Kidney glomerular epithelial cell (primary cell): Measurements from ENCODE around the gene PRDM15.
"Not testable (repeated sequence)": the region's sequence is repeated elsewhere in the genome, so short reads cannot be mapped to it uniquely, and the experiment has no call there.

ENCODE experiments used
- DNase-seq: peaks from one replicate; lab custom pipeline; 2025; lab: John Stamatoyannopoulos, UW

The PRDM15 gene

GRCh38 chr21:41805038-41805437 lies 74.1 kb downstream of the PRDM15 start:
- no peak for DNase-seq

GRCh38 chr21:41804381-41804780 lies 74.8 kb downstream of the PRDM15 start:
- no peak for DNase-seq

GRCh38 chr21:41803316-41803715 lies 75.8 kb downstream of the PRDM15 start:
- no peak for DNase-seq

GRCh38 chr21:41802684-41803083 lies 76.5 kb downstream of the PRDM15 start:
- no peak for DNase-seq

DNA sequence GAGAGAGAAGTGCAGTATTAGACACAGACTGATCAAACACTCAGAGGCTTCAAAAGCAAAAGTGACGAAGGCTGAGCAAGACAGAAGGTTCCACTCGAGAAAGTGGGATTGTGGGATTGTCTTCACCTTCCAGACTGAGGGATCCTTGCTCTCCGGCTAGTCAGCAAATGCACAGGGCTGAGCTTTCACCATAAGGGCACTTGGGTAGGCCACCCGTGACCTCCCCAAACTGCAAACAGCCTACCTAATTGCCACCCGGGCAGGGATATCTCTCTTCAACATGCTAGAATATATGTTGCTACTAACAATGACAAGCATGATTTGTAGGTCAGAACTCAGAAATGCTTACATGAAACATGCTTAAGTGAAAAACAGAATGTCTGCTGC lies 77.0 kb downstream of the PRDM15 start:
- DNase-seq, result no peak

GRCh38 chr21:41801321-41802197 lies 77.6 kb downstream of the PRDM15 start:
- DNase-seq, result no peak

- DNase-seq, result no peak
Observed at GRCh38 chr21:41800425-41801320, 78.5 kb downstream of the PRDM15 start.

GRCh38 chr21:41799763-41800162 lies 79.4 kb downstream of the PRDM15 start:
- DNase-seq, result no peak

- DNase-seq, result no peak
Observed at GRCh38 chr21:41798326-41798725, 80.8 kb downstream of the PRDM15 start.

DNA sequence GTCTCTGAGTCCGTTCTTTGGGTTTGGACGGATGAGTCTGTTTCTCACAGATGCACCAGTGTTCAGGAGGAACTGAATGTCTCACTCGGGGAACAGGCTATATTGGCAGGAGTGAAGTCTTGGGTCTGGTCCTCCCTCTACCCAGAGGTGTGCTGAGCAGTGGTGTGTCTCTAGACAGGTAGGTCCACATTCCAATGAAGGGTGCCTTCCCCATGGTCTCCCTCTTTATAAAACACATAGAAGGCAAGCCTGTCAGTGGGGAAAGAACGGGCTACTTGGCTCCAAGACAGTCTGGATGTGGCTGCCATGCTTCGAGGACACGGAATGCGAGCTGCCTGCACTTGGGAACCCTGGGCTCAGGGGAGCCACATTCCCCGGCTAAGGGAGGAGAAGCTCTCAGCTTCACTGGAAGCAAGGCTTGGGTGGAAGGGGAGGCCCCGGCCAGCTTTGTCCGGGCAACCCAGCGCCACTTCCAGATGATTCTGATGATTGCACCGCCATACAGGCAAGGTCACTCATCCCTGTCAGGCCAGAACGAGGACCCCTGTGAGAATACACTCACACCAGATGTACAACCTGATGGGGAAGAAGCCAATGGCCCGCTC lies 82.6 kb downstream of the PRDM15 start:
- no peak for DNase-seq

- no peak for DNase-seq
Observed at GRCh38 chr21:41795726-41796125, 83.4 kb downstream of the PRDM15 start.

DNA sequence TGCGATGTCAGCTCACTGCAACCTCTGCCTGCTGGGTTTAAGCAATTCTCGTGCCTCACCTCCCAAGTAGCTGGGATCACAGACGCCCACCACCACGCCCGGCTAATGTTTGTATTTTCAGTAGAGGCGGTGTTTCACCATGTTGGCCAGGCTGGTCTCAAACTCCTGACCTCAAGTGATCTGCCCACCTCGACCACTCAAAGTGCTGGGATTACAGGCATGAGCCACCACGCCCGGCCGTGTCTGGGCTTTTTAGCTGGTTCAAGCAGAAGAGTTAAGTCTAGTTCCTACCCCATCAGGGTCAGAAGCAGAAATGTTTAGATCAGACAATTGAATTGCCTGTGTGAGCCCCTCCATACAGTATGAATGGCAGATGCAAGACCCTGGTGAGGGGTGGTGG lies 84.5 kb downstream of the PRDM15 start:
- no peak for DNase-seq

DNA sequence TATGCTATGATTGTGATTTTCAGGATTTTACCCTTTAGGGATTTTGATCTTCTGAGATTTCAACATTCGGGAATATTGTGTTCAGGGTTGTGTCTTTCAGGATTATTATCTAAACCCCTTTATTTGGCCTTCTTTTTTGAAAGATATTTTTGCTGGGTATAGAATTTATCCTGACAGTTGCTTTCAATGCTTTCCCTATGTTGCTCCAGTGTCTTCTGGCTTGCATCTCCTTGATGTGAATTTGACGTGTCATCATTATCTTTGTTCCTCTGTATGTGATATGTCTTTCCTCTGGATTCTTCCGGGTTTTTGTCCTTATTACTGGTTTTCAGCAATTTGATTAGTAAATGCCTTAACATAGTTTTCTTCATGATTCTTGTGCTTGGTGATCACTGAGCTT lies 86.4 kb downstream of the PRDM15 start:
- DNase-seq, result no peak

- no peak for DNase-seq
Observed at GRCh38 chr21:41786509-41786987, 92.6 kb downstream of the PRDM15 start.

DNA sequence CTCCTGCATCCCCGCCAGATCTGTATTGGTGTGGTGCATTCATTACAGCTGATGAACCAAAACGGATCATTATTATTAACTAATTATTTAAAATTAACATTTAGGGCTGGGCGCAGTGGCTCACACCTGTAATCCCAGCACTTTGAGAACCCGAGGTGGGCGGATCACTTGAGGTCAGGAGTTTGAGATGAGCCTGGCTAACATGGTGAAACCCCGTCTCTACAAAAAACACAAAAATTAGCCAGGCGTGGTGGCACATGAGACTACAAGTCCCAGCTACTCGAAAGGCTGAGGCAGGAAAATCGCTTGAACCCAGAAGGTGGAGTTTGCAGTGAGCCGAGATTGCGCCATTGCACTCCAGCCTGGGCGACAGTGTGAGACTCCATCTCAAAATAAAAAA lies 93.9 kb downstream of the PRDM15 start:
- not testable (repeated sequence) for DNase-seq

GRCh38 chr21:41784456-41785102 lies 94.6 kb downstream of the PRDM15 start:
- no peak for DNase-seq

GRCh38 chr21:41783476-41784180 lies 95.5 kb downstream of the PRDM15 start:
- DNase-seq, result no peak

GRCh38 chr21:41781050-41781410 lies 98.1 kb downstream of the PRDM15 start:
- DNase-seq, result no peak

DNA sequence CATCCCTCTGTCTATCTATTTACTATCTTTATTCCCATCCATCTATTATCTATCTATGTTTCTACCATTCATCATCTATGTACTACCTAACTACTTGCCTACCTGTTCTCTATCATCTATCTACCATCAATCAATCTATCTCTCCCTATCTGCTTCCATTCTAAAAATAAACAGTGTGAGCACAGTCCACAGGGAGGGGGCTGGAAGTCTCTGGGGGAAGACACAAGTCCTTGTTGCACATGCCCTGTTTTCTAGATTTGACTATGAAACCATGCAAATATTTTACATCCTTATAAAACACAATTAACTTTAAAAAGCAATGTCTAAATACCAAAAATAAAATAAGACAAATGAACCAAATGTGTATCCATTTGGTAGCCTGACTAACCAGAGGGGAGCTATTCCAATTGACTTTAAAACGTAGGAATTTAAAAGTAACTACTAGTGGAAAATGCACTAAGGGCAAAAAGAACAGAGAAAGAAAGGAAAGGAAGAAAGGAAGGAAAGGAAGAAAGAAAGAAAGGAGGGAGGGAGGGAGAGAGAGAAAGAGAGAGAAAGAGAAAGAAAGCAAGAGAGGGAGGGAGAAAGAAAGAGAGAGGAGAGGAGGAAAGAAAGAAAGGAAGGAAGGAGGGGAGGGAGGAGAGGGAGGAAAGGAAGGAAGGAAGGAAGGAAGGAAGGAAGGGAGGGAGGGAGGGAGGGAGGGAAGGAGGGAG lies 98.7 kb downstream of the PRDM15 start:
- DNase-seq, result no peak

GRCh38 chr21:41779659-41780058 lies 99.5 kb downstream of the PRDM15 start:
- no peak for DNase-seq
